ENCODE data around the gene OR2B3. TPM values are rescaled to one million over a fixed set of nuclear protein-coding genes. Genes with fewer than 3 reads are reported as not detected.
"Not testable (repeated sequence)": the region's sequence is repeated elsewhere in the genome, so short reads cannot be mapped to it uniquely, and the experiment has no call there.

The OR2B3 gene, protein sequence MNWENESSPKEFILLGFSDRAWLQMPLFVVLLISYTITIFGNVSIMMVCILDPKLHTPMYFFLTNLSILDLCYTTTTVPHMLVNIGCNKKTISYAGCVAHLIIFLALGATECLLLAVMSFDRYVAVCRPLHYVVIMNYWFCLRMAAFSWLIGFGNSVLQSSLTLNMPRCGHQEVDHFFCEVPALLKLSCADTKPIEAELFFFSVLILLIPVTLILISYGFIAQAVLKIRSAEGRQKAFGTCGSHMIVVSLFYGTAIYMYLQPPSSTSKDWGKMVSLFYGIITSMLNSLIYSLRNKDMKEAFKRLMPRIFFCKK
- total RNA-seq, result not detected in 2 replicates

DNA sequence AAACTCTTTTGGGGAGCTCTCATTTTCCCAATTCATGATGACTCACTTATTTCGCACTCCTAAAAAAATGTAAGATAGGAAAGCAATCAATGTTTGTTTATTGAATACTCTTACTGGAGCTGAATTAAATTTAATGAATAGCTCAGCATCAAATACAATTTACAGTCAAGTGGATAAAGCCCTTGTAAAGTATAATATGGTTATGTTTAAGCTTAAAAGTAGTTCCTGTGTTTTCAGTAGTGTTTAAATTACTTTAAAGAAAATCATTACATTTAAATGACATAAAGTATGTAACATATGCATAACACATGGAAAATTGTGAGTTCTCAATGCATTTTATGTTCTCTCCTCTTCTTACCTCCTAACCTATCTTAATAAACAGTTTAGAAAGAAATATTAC lies at the start of gene OR2B3:
Gene OR2B3 (minus strand): TSS at position 101 of the 400 bp plus-strand sequence. CDS start 65 bp downstream, at position 36.
- Mint-ChIP-seq H3K4me1 (no peaks in the 10 kb centered on the region), H3K36me3 (ENCODE audit: low read depth) (no peaks in the 10 kb centered on the region), H3K27me3 (peaks cover 2% of the 10 kb centered on the region), H3K4me3 (no peak within 1 kb of the TSS), H3K27ac (no peak within 1 kb of the TSS), H3K9me3 (no peaks in the 10 kb centered on the region)
- DNase-seq, result no peak
- intact Hi-C loops (cut with micrococcal nuclease), result no loop called here

DNA sequence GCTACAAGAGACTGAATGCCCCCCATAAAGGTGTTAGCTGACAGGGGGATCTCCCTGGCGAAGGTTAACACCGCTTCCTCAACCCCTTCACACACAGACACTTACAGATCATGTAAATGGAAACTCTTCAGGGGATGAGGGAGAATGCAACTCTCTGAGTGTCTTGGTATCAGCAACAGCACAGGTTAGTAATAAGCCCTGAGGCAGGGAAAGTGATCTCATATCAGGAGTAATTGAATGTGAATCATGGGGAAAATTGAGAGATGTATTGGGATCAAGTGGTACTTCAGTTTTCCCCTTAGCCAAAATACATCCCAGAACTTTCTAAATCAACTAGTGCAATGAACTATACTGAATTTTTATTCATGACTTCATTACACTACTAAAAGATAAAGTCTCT lies 44.6 kb upstream of the OR2B3 start:
- Mint-ChIP-seq H3K4me1 (no peaks in the 10 kb centered on the region), H3K27ac (no peak overlapping the region), H3K36me3 (ENCODE audit: low read depth) (no peaks in the 10 kb centered on the region), H3K27me3 (peaks cover 9% of the 10 kb centered on the region), H3K4me3 (no peak overlapping the region), H3K9me3 (no peaks in the 10 kb centered on the region)
- no peak for DNase-seq
- intact Hi-C loops (cut with micrococcal nuclease), result no loop called here

DNA sequence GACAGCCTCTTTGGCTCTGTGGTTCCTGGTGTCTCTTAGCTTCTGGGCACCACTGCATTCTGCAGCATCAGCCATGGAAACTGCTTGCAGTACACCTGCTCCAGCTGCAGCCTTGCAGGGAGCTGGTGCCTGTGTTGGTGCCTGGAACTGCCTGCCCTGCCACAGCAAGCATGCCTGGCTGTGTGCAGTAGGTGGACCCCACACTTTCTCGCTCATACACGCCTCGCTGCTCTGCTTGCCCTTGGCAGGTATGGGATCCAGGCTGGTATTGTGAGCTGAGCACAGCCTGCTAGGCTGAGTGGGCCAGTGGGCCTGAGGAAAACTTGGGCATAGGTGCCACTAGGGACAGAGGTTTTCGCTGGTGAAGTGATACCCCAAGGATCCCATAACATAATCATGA lies 43.5 kb upstream of the OR2B3 start:
- Mint-ChIP-seq H3K4me3 (no peak overlapping the region), H3K27ac (no peak overlapping the region)

DNA sequence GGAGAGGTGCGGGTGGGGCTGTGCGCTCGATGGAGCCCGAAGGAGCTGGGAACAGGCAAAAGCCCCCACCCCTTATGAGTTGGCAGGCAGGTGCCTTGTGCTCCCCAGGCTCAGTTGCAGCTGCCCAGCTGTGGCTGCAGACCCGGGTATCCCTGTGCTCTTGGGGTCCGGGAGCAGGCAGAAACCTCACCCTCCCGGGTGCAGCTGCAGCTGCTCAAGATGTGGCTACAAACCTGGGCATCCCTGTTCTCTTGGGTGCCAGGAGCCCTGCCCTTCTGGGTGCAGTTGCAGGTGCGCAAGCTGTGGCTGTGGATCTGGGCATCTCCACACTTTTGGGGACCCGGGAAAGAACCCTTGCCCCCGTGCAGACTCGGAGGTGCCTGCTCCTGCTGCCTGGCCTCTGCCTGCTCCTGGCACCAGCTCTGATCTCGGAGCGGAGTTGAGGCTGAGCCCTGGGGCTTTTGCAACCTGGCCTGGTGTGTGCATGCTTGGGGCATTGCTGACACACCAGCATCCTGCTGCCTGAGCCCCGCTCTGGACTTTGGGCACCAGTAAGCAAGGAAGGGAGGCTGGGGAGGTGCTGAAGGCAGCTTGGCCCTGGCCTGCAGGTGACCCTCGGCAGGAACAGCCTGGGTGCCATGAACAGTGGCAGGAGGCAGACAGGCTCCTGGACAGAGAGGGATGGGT lies 42.4 kb upstream of the OR2B3 start:
- DNase-seq, result no peak
- H3K27me3 Mint-ChIP-seq, result peaks cover 6% of the 10 kb centered on the region
- no peaks in the 10 kb centered on the region for H3K36me3 Mint-ChIP-seq (ENCODE audit: low read depth)
- no peak overlapping the region for H3K4me3 Mint-ChIP-seq
- H3K27ac Mint-ChIP-seq, result no peak overlapping the region
- no peaks in the 10 kb centered on the region for H3K4me1 Mint-ChIP-seq
- no peaks in the 10 kb centered on the region for H3K9me3 Mint-ChIP-seq
- intact Hi-C loops (cut with micrococcal nuclease), result no loop called here

More for the DNA sequence above, 43.5 kb upstream of the OR2B3 start:
- peaks cover 9% of the 10 kb centered on the region for H3K27me3 Mint-ChIP-seq
- no peaks in the 10 kb centered on the region for H3K36me3 Mint-ChIP-seq (ENCODE audit: low read depth)
- H3K9me3 Mint-ChIP-seq, result no peaks in the 10 kb centered on the region
- no peaks in the 10 kb centered on the region for H3K4me1 Mint-ChIP-seq
- intact Hi-C loops (cut with micrococcal nuclease), result no loop called here
- no peak for DNase-seq

DNA sequence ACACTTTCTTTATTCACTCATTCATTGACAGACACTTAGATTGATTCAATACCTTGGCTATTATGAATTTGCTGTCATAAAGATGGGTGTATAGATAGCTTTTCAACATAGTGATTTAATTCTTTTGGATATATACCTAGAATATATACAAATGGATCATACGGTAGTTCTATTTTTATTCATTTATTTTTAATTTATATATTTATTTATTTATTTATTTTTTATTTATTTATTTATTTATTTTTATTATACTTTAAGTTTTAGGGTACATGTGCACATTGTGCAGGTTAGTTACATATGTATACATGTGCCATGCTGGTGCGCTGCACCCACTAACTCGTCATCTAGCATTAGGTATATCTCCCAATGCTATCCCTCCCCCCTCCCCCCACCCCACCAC lies 27.9 kb upstream of the OR2B3 start:
- H3K36me3 Mint-ChIP-seq (ENCODE audit: low read depth); intact Hi-C loops (cut with micrococcal nuclease); H3K4me3 Mint-ChIP-seq; H3K27ac Mint-ChIP-seq; H3K9me3 Mint-ChIP-seq; DNase-seq; H3K4me1 Mint-ChIP-seq: not testable (repeated sequence)
- H3K27me3 Mint-ChIP-seq, result peaks cover 11% of the 10 kb centered on the region

DNA sequence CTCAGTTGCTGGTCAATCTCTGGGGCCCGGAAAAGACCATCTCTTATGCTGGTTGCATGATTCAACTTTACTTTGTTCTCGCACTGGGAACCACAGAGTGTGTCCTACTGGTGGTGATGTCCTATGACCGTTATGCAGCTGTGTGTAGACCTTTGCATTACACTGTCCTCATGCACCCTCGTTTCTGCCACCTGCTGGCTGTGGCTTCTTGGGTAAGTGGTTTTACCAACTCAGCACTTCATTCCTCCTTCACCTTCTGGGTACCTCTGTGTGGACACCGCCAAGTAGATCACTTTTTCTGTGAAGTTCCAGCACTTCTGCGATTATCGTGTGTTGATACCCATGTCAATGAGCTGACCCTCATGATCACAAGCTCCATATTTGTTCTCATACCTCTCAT lies 25.0 kb upstream of the OR2B3 start:
- H3K36me3 Mint-ChIP-seq (ENCODE audit: low read depth), result no peaks in the 10 kb centered on the region
- DNase-seq, result no peak
- H3K27ac Mint-ChIP-seq, result no peak overlapping the region
- no peaks in the 10 kb centered on the region for H3K9me3 Mint-ChIP-seq
- intact Hi-C loops (cut with micrococcal nuclease), result no loop called here
- no peaks in the 10 kb centered on the region for H3K4me1 Mint-ChIP-seq
- no peak overlapping the region for H3K4me3 Mint-ChIP-seq
- peaks cover 16% of the 10 kb centered on the region for H3K27me3 Mint-ChIP-seq

DNA sequence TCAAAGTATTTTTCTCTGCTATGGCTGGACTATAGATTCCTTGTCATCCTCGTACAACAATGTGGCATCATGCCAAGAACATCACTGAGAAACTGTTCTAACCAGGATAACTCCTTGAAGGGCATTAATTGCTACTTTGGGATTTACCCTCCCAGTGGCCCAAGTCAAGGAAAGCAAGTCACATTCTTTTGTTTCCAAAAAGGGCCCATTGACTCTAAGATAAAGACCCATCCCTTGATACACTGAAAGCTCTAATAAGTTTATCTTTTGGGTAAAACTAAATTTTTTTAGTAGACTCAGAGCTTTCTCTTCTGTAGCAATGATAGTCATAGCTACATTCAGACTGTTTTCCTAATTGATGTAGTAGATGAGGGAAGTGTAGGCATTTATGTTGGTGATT lies 20.6 kb upstream of the OR2B3 start, which contains the start of gene OR2J3:
Gene OR2J3 (plus strand): TSS at position 301 of the 400 bp plus-strand sequence. CDS start 3,833 bp downstream, outside the sequence.
- Mint-ChIP-seq H3K27me3 (peaks cover 14% of the 10 kb centered on the region), H3K36me3 (ENCODE audit: low read depth) (no peaks in the 10 kb centered on the region), H3K4me3 (no peak within 1 kb of the TSS), H3K9me3 (no peaks in the 10 kb centered on the region), H3K4me1 (no peaks in the 10 kb centered on the region), H3K27ac (no peak within 1 kb of the TSS)
- no peak for DNase-seq
- intact Hi-C loops (cut with micrococcal nuclease), result no loop called here

DNA sequence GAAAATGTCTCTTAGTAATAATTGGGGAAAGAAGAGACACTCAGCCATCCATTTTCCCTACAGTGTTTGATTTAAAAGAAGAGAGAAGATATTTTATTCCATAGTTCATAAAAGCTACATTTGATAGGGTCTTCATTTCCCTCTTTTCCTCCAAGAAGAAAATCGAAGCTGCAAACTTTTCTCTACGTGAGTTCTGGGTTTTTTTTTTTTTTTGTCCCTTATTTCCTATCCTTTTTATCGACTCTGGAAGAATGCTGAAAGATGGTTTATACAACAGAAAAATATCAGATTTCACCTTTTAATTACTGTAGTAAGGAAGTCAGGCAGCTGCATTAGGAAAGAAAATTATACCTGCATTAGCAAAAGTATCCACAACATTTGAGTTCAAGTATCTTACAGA lies 12.1 kb upstream of the OR2B3 start, which contains the start of gene OR2J1:
Gene OR2J1 (plus strand): TSS at position 301 of the 400 bp plus-strand sequence. CDS start 1,453 bp downstream, outside the sequence.
- Mint-ChIP-seq H3K36me3 (ENCODE audit: low read depth) (no peaks in the 10 kb centered on the region), H3K27ac (no peak within 1 kb of the TSS), H3K4me1 (no peaks in the 10 kb centered on the region), H3K4me3 (no peak within 1 kb of the TSS), H3K27me3 (peaks cover 9% of the 10 kb centered on the region), H3K9me3 (no peaks in the 10 kb centered on the region)
- intact Hi-C loops (cut with micrococcal nuclease), result no loop called here
- DNase-seq, result no peak

DNA sequence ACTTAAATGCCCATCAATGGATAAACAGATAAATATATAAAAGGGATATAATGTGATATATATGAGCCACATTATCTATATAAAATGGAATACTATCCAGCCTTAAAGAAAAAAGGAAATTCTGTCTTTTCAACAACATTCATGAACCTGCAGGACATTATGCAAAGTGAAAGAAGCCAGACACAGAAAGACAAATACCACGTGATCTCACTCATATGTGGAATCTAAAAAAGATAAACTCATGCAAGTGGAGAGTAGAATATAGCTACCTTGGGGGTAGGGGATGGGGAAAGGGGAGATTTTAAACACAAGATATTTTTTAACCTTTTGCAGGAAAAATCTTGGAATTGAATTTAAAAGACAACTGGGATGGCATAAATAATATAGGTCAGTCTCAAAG lies 10.7 kb upstream of the OR2B3 start:
- no peak for DNase-seq
- Mint-ChIP-seq H3K4me3 (no peak overlapping the region), H3K9me3 (no peaks in the 10 kb centered on the region), H3K36me3 (ENCODE audit: low read depth) (no peaks in the 10 kb centered on the region), H3K27ac (no peak overlapping the region), H3K27me3 (peaks cover 9% of the 10 kb centered on the region), H3K4me1 (no peaks in the 10 kb centered on the region)
- intact Hi-C loops (cut with micrococcal nuclease), result no loop called here

DNA sequence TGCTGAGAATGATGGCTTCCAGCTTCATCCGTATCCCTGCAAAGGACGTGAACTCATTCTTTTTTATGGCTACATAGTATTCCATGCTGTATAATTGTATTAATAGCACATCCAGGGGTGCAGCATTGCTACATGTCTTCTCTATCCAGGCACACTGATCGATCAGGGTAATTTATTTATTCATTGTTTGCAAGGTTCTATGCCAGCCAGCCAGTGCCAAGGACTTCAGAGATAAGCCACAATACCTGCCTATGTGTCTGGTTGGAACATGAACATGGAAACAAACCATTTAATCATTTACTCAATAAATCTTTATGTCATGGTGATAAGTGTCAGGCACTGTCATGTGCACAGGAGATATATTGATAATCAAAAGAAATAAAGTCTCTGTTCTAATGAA lies 5.8 kb upstream of the OR2B3 start:
- Mint-ChIP-seq H3K4me1 (no peaks in the 10 kb centered on the region), H3K36me3 (ENCODE audit: low read depth) (no peaks in the 10 kb centered on the region), H3K27me3 (peaks cover 6% of the 10 kb centered on the region), H3K4me3 (no peak overlapping the region), H3K9me3 (no peaks in the 10 kb centered on the region), H3K27ac (no peak overlapping the region)
- intact Hi-C loops (cut with micrococcal nuclease), result no loop called here
- no peak for DNase-seq

DNA sequence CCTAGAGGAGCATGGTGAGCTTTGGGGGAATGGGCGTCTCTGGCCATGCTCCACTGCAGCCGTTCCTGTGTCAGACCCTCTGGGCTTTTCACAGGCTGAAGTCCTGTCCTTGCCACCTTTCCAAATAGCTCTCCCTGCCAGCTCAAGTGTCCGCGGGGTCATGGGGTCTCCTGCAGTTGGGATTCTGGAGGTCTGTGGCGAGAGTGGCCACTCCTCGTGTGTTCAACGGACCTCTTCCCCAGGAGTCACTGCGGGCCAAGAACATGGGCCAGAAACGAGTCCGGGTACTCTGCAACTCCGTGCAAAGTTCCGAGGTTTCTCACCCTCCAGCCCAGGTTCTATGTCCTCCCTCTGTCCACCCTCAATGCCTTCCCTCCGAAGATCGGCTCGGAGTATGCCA lies 4.7 kb downstream of the OR2B3 start:
- H3K36me3 Mint-ChIP-seq (ENCODE audit: low read depth), result no peaks in the 10 kb centered on the region
- no peaks in the 10 kb centered on the region for H3K4me1 Mint-ChIP-seq
- no peak overlapping the region for H3K27ac Mint-ChIP-seq
- no peak for DNase-seq
- no peaks in the 10 kb centered on the region for H3K27me3 Mint-ChIP-seq
- intact Hi-C loops (cut with micrococcal nuclease), result no loop called here
- H3K4me3 Mint-ChIP-seq, result no peak overlapping the region
- H3K9me3 Mint-ChIP-seq, result no peaks in the 10 kb centered on the region

DNA sequence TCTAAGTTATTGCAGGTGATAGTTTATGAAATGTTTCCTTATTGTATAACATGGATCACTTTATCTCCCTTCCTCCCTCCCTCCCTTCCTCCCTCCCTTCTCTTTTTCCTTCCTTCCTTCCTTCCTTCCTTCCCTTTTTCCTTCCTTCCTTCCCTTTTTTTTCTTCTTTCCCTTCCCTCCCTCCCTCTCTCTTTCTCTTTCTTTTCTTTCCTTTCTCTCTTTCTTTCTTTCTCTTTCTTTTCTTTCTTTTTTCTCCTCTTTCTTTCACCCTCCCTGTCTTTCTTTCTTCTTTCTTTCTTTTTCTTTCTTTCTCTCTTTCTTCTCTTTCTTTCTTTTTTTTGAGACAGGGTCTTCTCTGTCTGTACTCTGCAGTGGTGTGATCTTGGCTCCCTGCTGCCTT lies 5.8 kb downstream of the OR2B3 start:
- no peaks in the 10 kb centered on the region for H3K4me1 Mint-ChIP-seq
- no peak for DNase-seq
- no peak overlapping the region for H3K4me3 Mint-ChIP-seq
- H3K9me3 Mint-ChIP-seq, result no peaks in the 10 kb centered on the region
- intact Hi-C loops (cut with micrococcal nuclease), result no loop called here
- H3K27ac Mint-ChIP-seq, result no peak overlapping the region
- no peaks in the 10 kb centered on the region for H3K27me3 Mint-ChIP-seq
- H3K36me3 Mint-ChIP-seq (ENCODE audit: low read depth), result no peaks in the 10 kb centered on the region

DNA sequence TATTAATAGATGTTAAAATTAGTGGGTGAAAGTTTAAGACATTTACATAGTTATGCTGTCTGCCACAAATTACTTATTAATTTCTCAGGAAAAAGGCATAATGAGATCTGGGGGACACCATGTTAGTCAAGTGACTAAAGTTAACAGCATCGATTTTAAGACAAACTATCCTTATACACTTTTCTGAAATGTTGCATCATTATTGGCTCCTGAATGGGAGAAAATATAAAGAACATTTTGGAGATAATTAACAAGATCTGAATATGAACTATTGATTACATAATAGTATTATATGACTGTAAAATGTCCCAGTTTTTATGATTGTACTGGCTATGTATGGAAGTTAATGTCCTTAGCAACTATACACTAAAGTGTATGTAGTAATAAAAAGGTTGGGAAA lies 7.9 kb downstream of the OR2B3 start:
- Mint-ChIP-seq H3K36me3 (ENCODE audit: low read depth) (no peaks in the 10 kb centered on the region), H3K27me3 (peaks cover 6% of the 10 kb centered on the region), H3K4me1 (no peaks in the 10 kb centered on the region), H3K9me3 (no peaks in the 10 kb centered on the region), H3K27ac (no peak overlapping the region), H3K4me3 (no peak overlapping the region)
- DNase-seq, result no peak
- intact Hi-C loops (cut with micrococcal nuclease), result no loop called here

DNA sequence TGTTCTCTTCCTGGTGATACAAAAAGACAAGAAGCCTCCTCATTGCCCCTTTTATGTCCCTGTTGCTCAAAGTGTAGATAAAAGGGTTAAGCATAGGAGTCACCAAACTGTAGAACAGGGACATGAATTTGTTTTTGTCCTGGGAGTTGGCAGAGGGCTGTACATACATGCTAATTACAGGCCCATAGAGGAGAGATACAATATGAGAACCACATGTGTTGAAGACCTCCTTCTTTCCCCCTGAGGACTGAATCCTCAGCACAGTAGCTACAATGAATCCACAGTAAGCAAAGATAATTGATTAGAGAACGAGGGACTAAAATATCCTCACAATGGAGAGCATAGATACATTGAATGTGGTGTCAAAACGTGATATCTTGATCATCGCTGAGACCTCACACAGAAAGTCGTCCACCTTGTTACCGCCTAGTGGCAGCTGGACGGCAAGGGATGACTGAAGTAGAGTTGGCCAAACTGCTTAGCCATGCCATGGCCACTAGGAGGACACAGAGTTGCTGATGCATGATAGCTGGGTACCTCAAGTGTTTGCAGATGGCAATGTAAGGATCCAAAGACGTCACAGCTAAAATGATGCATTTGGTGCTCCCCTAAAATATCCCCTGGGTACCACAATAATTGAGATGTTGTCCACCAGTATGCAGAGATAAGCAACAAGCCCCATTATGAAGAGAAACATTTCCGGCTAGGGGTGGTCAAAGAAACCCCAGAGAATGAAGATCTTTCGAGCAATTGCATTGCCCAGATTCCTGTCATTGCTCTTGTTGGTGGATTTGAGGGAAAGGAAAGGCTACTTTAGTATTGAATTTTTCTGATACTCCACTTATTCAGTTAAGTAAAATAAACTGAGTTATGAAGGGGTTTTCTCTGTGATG lies 15.0 kb downstream of the OR2B3 start:
- no peaks in the 10 kb centered on the region for H3K36me3 Mint-ChIP-seq (ENCODE audit: low read depth)
- no peak overlapping the region for H3K4me3 Mint-ChIP-seq
- H3K27me3 Mint-ChIP-seq, result peaks cover 19% of the 10 kb centered on the region
- no peak for DNase-seq
- no peak overlapping the region for H3K27ac Mint-ChIP-seq
- H3K9me3 Mint-ChIP-seq, result peaks cover 3% of the 10 kb centered on the region
- intact Hi-C loops (cut with micrococcal nuclease), result no loop called here
- H3K4me1 Mint-ChIP-seq, result no peaks in the 10 kb centered on the region

Data from activated CD4-positive, alpha-beta T cell treated with anti-CD3 and anti-CD28 coated beads, Interleukin-2, amount 10 ng/mL, durations not matched to agents 24 days and 14 days (primary cell).